NCI-H446 treated with DMSO at 0.1 percent for 48 hours (cell line): Measurements from ENCODE around the gene OR10H4.
"Not testable (repeated sequence)": the region's sequence is repeated elsewhere in the genome, so short reads cannot be mapped to it uniquely, and the experiment has no call there.

Experiments
- DNase-seq: peaks from one replicate; lab custom pipeline; 2025; lab: John Stamatoyannopoulos, UW

The OR10H4 gene

DNA sequence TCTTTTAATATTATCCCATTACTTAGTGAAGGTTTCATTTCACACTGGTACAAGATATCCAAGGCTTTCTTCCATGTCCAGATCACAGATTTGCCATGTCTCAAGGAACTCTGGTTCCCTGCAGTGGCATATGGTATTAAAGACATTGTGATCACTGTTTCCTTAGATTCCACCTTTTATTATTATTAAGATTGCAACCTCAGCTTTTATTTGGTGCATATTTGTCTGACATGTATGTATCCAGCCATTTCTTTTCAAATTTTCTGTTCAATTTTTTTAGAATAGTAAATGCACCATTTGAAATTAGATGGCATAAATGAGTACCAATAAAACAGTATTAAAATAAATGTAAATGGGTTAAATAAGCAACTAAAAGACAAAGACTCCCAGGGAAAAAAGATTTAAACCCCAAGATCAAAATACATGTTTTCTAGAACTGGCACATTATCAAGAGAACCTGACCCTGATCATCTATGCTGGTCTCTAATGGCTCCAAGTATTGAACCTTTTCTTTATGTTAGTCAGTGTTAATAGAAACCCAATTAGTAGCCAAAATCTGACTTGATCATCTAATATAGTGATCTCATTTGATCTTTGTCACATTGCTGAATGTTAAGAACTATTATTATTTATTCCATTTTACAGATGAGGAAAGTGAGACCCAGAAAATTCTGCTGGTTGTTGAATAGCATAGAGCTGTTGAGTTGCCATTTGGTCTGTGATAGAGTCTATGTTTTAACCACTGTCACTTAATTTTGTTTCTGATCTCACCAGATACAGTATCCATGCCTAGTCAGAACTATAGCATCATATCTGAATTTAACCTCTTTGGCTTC lies at the start of gene OR10H4:
Gene OR10H4 (plus strand): TSS at position 786 of the 836 bp plus-strand sequence. CDS start 0 bp downstream, at position 786.
- DNase-seq = no peak

DNA sequence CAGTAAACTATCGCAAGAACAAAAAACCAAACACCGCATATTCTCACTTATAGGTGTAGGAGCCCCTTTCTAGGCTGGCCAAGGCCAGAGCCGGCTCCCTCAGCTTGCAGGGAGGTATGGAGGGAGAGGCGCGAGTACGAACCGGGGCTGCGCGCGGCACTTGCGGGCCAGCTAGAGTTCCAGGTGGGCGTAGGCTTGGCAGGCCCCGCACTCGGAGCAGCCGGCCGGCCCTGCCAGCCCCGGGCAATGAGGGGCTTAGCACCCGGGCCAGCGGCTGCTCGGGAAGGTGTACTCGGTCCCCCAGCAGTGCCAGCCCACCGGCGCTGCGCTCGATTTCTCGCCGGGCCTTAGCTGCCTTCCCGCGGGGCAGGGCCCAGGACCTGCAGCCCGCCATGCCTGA lies 49.2 kb upstream of the OR10H4 start:
- DNase-seq = not testable (repeated sequence)

GRCh38 chr19:15900032-15900431 lies 48.8 kb upstream of the OR10H4 start:
- DNase-seq = not testable (repeated sequence)

DNA sequence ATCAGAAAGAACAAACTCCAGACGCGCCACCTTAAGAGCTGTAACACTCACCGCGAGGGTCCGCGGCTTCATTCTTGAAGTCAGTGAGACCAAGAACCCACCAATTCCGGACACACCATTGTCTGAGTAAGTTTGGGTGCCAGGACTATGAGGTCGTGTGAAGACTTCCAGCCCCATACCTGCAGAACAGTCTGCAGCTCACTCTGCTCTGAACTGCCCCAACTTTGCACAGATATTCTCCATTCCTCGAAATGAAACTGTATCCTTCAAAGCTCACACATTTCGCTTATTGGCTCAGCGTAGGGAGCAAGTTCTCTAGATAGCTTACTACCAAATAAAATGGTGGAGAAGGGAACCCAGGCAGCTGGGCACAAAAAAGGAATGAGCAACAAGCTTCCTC lies 48.3 kb upstream of the OR10H4 start:
- no peak for DNase-seq

DNA sequence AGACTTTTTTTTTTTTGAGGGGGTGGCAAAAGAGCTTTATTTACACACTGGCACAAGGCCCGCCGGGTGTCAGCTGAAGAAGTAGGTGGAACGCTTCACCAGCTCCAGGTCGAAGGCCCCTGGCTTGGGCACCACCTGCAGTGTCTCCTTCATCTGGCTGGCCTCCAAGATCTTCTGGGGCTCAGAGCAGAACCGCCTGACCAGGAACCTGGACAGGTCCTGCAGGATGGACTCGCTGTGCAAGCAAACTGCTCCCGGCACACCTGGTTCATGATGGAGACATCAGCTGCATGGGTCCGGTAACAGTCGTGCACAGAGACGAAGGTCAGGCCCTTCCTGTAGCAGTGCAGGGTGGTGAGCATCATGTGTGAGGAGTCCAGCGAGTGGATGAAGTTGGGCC lies 46.6 kb upstream of the OR10H4 start:
- no peak for DNase-seq

- not testable (repeated sequence) for DNase-seq
Observed at GRCh38 chr19:15902898-15903297, 45.9 kb upstream of the OR10H4 start.

DNA sequence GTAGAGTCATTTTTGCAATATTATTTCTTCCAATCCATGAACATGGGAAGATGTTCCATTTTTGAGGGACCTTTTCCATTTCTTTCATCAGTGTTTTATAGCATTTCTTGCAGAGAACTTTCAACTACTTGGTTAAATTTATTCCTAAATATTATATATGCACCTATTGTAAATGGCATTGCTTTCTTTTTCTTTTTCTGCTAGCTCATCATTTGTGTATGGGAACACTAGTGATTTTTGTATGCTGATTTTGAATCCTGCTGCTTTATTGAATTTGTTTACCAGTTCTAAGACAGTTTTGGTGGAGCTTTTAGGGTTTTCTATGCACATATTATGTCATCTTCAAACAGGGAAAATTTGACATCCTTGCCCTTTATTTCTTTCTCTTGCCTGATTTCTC lies 43.8 kb upstream of the OR10H4 start:
- DNase-seq = no peak

GRCh38 chr19:15911599-15912235 lies 37.1 kb upstream of the OR10H4 start:
- no peak for DNase-seq

- DNase-seq = no peak
Observed at GRCh38 chr19:15913384-15913783, 35.4 kb upstream of the OR10H4 start.

- DNase-seq = no peak
Observed at GRCh38 chr19:15913830-15914229, 35.0 kb upstream of the OR10H4 start.

- DNase-seq = no peak
Observed at GRCh38 chr19:15915109-15915508, 33.7 kb upstream of the OR10H4 start.

DNA sequence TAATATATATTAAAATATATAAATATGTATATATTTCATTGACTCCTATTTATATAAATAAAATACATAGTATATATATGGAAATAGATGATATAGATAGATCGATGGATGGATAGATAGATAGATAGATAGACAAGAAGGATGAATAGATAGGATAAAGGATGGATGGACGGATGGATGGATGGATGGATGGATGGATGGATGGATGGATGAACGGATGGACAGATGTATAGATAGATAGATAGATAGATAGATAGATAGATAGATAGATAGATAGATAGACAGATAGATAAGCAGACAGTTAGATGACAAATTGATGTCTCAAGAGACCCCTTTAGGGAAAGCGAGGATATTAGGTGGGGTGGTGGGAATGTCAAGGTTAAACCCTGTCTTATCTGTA lies 29.6 kb upstream of the OR10H4 start:
- DNase-seq = no peak

DNA sequence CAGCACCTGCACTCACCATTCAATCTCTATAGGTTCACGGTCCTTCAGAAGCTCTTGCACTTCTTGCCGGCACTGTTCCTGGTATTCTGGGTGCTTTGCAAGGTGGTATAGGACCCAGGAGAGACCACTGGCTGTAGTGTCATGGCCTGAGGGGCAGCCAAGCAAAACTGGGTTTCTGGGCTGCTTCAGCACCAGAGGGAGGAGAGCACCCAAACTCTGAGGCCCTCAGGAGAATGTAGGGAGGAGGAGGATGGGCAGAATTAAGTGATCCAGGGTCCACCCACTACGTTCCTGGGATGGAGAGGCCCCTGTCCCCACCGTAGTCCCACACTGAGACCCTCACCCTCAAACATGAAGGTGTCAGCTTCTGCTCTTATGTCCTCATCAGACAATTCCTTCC lies 26.8 kb upstream of the OR10H4 start:
- DNase-seq = no peak

- no peak for DNase-seq
Observed at GRCh38 chr19:15923702-15924101, 25.1 kb upstream of the OR10H4 start.

- no peak for DNase-seq
Observed at GRCh38 chr19:15926484-15926883, 22.3 kb upstream of the OR10H4 start.

DNA sequence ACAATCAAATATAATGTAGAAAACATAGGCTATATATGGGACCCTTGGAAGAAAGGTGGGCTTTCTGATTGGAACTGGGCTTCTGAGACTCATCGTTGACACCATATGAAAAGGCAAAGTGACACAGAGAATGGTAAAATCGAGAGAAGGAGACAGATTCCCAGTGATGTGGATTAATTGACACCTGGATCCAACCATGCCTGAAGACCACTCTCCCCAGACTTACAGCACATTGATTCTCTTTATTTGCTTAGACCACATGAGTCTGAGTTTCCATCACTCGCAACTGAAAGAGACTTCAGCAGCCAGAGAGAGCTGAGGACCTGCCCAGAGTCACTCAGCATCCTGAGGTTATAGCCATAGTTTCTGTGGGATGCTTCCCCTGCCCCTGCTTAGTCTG lies 20.5 kb upstream of the OR10H4 start:
- DNase-seq = no peak

DNA sequence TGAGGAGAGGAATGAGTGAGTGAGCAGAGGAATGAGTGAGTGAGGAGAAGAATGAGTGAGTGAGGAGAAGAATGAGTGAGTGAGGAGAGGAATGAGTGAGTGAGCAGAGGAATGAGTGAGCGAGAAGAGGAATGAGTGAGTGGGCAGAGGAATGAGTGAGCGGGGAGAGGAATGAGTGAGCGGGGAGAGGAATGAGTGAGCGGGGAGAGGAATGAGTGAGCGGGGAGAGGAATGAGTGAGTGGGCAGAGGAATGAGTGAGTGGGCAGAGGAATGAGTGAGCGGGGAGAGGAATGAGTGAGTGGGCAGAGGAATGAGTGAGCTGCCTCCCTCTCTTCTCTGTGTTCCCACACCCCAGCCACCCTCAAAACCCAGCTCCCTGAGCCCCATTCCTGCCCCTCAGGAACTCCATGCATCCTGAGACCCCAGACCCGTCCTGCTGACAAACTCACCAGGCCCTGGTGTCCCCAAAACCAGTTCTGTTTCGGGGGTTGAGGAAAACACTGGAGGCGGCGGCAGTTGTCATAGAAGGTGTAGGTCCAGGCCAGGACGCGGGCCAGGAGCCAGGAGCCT lies 15.0 kb upstream of the OR10H4 start:
- not testable (repeated sequence) for DNase-seq

- DNase-seq = no peak
Observed at GRCh38 chr19:15934332-15935078, 14.3 kb upstream of the OR10H4 start, which contains the start of gene CYP4F11. Gene CYP4F11, minus strand, starts transcription at chr19:15934529. Its CDS starts 121 bp downstream, at chr19:15934408.

DNA sequence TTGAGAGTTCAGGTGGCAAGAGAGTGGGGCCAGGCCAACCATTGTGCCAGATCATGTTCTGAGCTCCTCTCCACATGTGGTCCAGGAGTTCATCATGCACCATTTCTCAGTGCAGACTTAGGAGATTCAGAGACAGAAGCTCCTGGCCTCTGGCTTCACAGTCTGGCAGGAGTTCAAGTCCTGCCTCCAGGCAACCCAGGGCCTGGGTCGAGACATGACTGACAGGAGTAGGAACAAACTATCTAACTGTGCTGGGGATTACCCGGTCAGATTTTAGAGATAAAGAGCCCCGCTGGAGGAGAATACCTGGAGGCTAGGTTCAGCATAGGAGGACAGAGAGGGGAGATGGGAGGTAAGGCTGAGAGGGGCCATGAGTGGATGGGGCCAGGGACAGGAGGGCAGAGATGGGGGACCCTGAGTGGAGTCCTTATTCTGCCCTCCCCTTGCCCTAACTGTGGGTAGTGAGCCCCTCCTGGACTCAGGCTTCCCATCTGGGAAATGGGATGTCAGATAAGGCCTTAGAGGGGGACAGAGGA lies 13.6 kb upstream of the OR10H4 start:
- no peak for DNase-seq

- no peak for DNase-seq
Observed at GRCh38 chr19:15936173-15936572, 12.6 kb upstream of the OR10H4 start.

GRCh38 chr19:15936950-15937349 lies 11.9 kb upstream of the OR10H4 start:
- DNase-seq = no peak

GRCh38 chr19:15937771-15938170 lies 11.0 kb upstream of the OR10H4 start:
- no peak for DNase-seq
